Right renal cortex interstitium (tissue), 3 donors: Measurements from ENCODE around the gene ARSJ. TPM values are rescaled to one million over a fixed set of nuclear protein-coding genes. Genes with fewer than 3 reads are reported as not detected.
"Not testable (repeated sequence)": the region's sequence is repeated elsewhere in the genome, so short reads cannot be mapped to it uniquely, and the experiment has no call there.

Source experiments
- DNase-seq, 3 donors: peaks; one replicate each; pipeline ENCODE4 v3.0.0-alpha.2; 2013; ENCODE audit warnings: low read depth in 3 of 3, low spot score in 2 of 3
- polyA plus RNA-seq, 3 donors: library from polyadenylated mRNA; unstranded; fragments of 120-200 nt; gene quantifications; one replicate each; pipeline ENCODE4 v1.2.1, GENCODE V29; 2013; ENCODE audit not compliant: insufficient read length in 3 of 3

Gene ARSJ
- polyA plus RNA-seq, result 10 to 100 TPM; 14.9 to 18.5 (median 16.1) TPM

DNA sequence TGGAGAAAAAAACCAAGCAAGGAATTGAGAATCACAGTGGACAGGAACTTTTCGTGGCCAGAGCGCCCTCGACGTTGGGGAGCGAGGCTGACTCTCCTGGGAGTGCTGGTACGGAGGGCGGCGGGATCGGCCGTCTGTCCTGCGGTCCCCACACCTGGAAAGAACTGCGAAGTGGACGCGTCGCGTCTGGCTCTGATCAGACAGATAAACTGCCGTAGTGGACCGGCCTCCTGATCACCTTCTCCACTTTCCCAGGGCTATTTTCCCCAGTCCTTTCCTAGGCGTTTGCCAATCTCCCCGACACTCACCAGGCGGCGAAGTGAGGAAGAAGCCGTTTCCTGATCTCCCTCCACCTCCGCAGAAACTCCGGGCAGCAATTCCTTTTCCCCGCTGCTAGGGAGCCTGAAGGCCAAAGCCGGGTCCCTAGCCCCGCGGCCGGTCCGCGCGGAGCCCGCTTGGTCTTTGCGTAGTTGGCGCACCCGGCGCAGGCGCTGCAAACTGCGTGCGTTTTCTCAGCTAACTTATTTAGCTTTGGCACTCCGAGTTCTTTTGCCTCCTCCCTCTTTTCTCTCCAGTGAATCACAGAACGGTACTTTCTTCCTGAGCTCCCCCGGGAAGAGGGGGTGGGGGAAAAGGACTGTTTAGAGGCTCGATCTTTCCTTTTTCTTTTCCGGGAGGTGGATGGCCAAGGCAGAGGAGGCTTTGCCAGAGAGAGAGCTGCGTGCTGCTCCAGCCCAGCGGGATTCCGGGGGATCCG lies at the start of gene ARSJ:
Gene ARSJ, minus strand, starts transcription at position 500 of the 757 bp plus-strand sequence. CDS start 813 bp downstream, outside the sequence.
- peak in 2 of 3 donors; percentile 50 to 62 for DNase-seq

DNA sequence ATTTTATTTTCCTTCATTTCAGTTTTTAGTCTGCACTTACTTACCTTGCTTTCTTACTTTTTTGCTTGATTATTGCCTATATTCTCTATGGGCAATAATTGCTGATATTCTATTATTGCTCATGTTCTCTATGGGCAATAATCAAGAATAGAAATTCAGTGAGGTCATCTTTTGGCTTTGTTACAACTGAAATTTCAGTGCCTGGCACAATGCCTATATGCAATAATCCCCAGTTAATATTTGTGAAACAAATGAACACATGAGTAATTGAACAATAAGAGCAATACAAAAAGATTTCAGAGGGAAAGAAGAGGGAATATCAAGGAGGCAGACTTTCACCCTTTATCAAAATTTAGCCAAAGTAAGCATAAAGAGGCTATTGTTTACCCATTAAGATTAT lies 48.6 kb upstream of the ARSJ start:
- no peak for DNase-seq

DNA sequence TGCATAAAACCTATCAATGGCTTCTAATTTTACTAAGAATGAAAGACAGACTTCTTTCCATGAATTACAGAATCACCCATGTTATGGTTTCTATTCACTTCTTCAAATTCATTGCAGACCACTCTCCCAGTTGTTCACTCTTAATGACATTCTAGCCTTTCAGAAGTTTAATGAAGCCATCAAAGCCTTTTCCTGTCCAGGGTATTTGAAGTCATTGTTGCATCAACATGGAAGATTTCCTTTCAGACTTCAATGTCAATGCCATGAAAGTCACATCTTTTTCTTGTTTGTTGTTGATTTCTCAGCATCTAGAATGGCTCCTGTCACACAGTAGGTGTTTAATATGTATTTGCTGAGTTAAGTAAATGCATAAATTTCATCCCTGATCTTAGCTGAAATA lies 48.1 kb upstream of the ARSJ start:
- DNase-seq, result no peak

DNA sequence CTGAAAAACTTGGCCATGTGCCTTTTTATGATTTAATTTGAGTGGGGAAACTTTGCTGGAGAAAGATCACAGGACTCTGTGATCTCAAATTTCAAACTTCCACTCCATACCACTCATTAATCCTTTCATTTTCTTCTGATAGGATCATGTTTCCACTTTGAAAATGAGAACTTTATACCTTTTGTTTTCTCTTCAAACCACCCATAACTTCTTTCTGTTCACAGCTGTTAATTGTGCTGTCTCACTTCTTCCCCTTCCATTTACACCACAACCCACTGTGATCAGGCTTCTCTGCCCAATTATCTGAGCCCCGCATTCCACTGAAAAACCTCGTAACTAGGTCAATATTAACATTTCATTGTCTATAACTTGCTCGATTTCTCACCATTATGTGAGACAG lies 47.0 kb upstream of the ARSJ start:
- no peak for DNase-seq

DNA sequence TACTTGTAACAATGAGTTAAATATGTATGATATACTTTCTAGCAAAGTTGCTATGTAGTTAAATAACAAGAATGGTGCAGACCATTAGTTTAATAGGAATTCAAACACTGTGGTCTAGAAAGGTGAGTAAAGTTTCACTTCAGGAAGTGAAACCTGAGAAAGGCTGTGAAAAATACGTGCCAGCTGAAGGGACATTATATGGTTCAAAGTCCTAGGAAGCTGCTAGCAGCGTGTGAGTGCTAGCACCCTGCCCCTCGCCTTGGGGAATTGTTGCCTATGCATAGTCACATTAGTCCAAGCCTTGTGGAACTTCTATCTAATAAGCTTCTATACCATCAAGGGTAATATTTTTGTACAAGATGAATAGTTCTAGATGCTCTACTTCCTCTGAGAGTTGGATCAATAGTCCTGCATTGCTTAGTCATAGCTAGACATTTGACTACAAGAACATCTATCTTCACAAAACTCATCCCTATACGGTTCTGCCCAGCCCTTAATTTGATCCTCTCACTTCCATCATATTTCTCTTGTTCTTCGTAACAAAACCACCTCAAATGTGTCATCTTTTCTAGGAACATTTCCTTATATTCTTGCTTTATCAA lies 45.8 kb upstream of the ARSJ start:
- DNase-seq, result no peak

DNA sequence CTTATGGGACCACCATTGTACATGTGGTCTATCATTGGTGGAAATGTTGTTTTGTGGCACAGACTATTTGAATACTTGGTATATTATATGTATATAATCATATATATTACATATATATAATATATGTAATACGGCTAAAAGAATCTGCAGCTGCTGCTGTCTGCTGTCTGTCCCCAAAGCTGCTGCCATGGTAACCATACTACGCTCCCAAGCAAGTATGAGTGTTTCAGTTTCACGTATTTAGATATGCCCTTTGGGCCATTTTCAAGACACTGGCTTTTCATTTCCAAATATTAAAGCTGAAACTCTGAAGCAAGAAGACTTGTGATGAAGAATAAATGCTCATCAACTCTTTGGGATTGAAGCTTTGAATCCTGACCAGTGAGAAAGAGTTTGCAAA lies 42.0 kb upstream of the ARSJ start:
- no peak for DNase-seq

DNA sequence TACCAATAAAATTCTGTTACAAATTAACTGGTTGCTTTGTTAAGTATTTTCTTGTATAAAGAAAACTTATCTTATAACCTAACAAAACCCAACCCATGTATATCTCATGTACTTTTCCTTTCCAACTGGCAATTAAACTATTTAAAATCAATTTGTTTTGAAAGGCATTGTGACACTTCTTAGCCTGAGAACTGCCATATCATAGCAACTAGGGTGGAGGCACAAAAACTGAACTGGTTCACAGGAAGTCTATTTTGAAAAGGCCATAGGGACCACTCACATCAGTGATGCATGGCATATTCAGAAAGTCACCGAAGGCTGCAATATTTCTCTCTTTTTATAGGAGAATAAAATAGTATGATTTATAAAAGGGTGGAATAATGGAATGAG lies 40.5 kb upstream of the ARSJ start:
- DNase-seq, result no peak

DNA sequence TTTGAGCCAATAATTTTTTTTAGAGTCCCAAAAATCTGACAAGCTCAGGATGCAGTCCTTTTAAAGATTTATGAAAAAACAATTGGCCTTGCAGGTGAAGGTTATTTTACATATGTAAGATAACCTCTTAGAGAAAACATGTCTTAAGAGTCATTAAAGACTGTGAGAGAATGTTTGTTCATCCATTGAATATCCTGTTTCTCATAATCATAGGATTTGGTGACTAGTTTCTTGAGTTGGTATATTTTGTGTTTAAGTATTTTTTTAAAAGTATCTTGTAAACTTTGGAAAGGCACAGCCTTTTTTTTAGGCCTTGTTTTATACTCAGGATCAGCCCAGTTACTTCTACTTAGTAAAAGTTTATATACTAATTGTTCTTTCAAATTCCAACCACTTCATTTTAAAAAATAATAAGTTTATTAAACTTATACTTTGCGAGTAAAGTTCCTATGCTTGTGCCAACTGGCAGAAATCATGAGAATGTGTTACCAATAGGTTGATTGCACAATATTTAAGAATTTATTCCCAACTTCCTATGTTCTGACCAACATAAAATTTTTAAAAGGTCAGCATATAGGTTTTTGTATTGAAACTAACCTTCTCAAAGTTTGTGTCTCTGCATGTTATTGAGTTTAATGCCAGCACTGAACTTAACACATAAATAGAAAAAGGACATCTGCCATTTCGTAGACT lies 40.0 kb upstream of the ARSJ start:
- no peak for DNase-seq

DNA sequence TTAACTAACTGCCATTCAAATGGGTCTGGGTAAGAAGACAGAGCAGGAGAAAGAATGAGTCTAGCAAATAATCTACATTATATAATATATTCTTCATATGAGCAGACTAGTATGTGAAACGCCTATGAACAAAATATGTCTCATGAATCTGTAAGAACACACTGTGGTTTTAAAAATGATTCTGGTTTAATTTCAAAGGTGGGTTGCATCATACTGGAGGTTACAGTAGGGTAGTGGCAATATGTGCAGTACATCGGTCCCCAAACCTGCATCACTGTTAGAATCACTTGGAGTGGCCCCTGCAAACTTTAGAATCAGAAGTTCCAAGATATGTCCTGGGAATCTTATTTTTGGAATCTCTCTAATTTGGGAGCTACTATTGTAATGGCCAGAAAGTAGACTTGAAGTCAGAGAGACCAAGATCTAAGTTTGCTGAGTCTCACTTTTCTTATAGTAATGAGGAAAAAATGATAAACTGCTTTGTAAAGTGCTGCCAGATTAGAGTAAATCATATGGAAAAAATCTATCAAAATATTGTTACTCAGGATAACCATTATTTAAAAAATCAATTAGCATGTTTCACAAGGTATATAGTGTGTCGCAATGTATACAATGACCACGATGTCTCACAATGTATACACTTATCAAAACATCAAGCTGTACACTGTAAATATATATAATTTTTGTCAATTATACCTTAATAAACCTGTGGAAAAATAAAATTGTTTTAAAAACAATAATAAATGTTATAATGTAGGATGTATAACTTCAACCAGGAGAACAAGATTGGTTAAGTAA lies 37.9 kb upstream of the ARSJ start:
- no peak for DNase-seq

DNA sequence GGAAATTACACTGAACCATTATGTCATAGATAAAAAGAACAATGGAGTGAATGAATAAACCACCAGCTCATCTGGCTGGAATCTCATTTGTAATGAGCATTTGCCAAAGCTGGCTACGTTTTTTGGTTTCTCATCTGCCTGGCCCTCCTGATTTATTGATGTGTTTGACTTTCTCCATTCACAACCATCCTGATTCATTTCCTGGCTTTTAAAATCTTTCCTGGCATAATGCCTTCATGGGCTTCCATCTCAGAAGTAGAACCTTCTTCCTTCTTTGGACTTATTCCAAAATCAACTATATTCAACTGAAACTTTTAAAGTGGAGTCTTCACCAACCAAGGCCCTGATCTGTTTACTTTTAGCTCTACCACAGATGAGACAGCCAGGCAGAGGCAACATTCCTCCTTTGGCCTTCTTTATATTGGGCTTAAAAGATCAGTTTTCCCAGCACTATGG lies 36.0 kb upstream of the ARSJ start:
- DNase-seq, result no peak

DNA sequence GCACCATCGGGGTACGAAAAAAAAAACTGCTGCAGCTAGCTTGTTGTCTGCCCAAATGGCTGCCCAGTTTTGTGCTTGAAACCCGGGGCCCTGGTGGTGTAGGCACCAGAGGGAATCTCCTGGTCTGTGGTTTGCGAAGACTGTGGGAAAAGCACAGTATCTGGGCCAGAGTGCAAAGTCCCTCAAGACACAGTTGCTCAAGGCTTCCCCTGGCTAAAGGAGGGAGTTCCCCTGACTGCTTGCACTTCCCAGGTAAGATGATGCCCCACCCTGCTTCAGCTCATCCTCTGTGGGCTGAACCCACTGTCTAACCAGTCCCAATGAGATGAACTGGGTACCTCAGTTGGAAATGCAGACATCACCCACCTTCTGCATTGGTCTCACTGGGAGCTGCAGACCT lies 33.8 kb upstream of the ARSJ start:
- not testable (repeated sequence) for DNase-seq

DNA sequence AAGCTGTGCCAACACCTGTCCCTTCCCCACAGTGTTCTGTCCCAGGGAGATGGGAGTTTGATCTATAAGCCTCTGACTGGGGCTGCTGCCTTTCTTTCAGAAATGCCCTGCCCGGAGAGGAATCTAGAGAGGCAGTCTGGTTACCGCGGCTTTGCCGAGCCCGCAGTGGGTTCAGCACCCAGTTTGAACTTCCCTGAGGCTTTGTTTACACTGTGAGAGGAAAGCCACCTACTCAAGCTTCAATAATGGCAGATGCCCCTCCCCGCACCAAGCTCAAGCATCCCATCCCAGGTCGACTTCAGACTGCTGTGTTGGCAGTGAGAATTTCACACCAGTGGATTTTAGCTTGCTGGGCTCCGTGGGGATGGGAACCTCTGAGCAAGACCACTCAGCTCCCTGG lies 33.3 kb upstream of the ARSJ start:
- no peak for DNase-seq

DNA sequence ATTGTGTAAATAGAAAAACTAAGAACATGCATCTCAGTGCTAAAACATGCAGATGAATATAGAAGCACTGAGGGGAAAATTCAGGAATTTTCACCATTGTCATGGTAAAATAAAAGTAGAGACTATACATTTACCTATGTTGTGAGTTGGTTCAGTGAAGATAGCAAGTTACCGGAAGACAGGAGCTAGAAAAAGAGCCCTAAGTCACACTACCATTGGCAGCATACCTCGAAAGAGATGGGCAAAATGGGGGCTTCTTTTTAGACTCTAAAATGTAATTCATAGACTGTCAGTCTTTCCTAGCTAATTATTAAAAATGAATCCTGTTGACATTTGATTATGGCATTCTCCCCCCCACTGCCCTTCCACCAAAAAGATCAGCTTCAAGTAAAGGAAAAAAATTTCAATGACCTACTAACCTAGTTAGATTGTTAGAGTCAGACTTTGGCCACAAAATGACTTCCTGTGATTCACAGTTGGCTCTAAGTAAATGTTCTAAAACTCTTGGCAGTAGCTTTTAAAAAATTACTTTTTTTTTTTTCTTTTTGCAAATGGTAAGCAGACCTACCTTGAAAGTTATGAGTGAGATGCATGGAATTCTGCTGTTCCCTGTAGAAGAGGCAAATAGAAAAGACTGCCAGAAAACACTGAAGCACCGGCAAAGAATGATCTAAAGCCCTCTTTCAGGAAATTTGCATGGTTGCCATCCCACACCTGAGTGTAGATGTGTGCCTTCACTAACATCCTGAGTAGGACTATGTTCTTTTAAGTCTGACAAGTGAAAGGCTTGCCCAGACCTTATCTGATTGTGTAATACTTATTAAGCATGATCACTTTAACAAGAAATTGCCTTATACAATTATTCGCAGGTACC lies 26.4 kb upstream of the ARSJ start:
- no peak for DNase-seq

DNA sequence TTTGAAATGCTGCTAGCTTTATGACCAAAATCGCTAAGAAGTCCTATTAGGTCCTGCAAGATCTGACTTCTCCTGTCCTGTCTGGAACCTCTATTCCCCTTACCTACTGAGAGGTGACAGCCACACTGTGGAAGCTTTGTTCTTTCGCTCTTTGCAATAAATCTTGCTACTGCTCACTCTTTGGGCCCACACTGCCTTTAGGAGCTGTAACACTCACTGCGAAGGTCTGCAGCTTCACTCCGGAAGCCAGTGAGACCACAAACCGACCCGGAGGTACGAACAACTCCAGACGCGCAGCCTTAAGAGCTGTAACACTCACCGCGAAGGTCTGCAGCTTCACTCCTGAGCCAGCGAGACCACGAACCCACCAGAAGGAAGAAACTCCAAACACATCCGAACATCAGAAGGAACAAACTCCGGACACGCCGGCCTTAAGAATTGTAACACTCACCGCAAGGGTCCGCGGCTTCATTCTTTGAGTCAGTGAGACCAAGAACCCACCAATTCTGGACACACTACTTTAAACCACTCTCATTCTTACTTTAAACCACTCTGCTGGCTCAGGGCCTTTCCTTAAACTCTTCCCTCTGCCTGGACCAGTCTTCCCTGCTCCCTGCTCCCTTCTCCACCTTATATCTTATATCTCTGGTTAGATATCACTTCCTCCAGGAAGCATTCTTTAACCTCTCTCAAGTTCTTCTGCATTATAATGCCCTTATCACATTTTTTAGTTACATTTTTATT lies 25.2 kb upstream of the ARSJ start:
- DNase-seq, result not testable (repeated sequence)

DNA sequence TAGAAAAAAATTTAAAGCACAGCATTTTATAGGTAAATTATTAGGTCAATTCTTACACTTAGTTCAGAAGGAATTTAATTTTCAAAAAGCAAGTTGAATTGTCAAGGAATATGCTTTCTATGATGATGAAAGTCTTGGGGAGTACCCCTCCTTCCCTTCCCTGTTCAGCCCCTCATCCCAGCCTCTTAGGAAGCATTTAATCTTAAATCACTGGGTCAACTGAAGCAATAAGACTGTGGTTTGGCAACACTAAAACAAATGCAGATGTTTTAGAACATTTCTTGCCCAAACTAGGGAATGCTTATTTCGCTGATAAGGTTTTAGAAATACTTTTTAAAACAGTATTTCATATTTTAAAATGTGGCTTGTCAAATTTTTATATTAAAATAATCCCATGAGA lies 19.1 kb upstream of the ARSJ start:
- no peak for DNase-seq

DNA sequence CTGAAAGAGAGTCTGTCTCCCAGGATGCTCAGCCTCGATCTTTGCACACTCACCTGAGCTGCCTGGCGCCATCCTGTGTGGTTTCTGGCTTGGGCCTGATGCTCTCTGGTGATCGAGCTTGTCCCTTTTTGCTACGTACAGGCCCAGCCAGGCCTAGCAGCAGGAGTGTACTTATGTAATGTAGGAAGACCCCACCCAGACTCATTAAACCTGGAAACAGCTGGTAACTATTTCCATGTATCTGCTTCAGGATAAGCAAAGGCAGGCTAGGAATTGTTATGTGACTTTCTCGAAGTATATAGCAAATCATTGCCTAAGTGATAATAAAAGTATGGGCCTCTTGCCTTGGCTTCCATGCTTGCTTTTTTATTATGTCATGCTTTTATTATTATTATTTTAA lies 18.6 kb upstream of the ARSJ start:
- DNase-seq, result no peak

DNA sequence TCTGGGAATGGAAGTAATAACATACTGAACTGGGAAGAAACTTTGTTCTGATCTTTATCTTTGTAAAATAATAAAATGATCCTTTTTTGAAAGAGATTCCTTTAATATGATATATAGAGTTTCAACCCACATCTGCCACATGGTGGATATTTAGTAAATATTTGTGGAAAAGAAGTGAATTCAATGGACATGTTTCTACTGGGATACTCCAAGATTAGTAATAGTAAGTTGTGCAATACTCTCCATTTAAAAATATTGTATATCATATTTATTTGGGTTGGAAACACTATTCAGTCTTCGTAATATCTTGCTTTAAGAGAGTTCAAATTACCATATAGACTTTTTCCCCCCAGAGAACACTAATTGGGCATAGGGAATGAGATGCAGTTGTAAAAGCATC lies 17.8 kb upstream of the ARSJ start:
- no peak for DNase-seq

DNA sequence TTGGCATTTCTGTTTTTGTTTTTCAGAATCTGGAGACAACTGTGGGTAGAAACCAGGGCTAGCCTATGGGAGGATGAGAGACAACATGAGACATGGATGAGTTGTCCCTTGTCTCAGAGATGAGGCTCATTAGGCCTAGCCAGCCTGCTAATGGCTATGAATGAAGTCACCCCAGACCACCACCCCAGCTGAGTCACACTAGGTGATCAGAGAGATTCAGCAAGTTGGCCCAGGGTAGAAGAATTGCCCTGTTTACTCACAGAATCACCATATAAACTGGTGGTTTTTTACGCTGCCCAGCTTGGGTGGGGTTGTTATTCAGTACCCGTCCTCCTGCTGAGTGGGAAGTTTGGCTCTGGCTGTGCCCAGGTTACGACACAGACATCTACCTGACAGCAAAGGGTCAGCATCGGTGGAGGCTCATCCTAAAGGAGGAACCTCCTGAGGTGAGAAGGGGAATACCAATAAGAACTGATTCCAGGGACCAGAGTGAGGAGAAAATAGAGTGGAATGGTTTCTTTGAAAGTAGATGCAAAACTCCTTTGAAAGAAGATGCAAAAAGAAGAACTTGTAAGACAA lies 17.2 kb upstream of the ARSJ start:
- DNase-seq, result no peak

DNA sequence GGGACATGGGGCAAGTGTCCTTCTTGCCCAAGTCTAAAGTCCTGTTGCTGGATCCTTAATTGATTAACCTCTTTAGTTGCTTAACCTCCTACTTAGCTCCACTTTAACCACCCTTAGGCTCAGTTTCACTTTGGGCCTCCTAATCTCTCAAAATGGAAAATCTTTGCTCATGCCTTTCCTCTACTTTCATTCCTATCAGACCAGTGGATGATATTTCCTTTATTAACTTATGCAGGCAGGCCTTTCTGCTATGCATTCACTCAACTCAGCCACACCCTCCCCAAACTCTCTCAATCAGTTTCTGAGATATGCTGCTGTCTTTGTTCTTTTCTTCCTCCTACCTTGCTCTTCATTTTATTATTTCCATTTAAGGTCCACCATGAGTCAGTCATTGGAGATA lies 14.4 kb upstream of the ARSJ start:
- no peak for DNase-seq
